ENCODE data around the gene B3GAT1.

- TF ChIP-seq CTCF (conservative IDR thresholded peaks at IDR 0.05; ENCODE audit: low read depth, low read length) (no peak), EZH2 (IDR thresholded peaks at IDR 0.05; ENCODE audit: borderline replicate concordance, low read depth, low read length, poor library complexity, severe bottlenecking) (no peak)
These were observed 25.8 kb upstream of the B3GAT1 start for GRCh38 chr11:134437821-134438220.

All from A673 (cell line).